GM18508 (cell line): ENCODE measurements around the gene DDX52.
"Not testable (repeated sequence)": the region's sequence is repeated elsewhere in the genome, so short reads cannot be mapped to it uniquely, and the experiment has no call there.

Experiments used
- ATAC-seq: cut with Tn5 transposase; IDR thresholded peaks from one replicate; pipeline ENCODE4 v1.9.1; 2021; ENCODE audit warnings: moderate number of reproducible peaks; ENCODE audit not compliant: insufficient read depth, unreplicated experiment

Gene DDX52

DNA sequence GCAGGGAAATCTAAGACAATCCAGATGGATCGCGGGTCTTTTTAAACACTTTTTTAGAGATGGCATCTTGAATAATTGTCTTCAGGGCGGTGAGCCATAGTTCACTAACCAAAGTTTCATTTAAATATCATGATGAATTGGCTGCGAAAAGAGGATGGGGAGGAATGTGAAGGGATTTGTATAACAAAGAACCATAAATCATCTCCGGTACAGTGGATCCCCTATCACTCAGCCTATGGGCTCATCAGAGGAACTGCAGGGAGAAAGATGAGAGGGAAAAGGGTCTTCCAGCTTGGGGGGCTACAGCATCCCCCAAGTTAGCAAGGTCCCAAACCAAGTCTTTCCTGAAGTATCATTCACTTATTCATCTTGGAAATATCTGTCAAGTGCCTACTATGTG is 16.7 kb upstream of the DDX52 start:
- no peak for ATAC-seq

GRCh38 chr17:37657202-37657601 is 14.0 kb upstream of the DDX52 start:
- no peak for ATAC-seq

DNA sequence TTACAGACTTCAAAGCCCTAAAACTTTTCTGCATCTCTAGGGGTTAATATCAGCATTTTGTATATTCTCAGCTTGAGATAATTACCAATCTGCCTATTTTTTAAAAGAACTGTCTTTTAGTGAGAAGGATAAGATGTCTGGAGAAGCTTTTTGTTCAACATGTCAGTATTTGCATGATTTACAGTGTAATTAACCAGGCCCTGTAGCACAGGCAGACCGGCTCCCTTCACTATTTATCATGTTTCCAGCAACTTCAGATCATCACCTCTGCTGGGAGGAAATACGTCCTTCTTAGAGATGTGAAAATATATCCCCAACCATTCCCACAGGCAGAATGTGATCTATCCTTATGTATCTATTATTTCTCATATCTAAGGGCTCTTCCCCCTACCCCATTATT is 8.6 kb upstream of the DDX52 start:
- ATAC-seq = no peak

GRCh38 chr17:37650419-37651003 is 7.3 kb upstream of the DDX52 start:
- no peak for ATAC-seq

- no peak for ATAC-seq
Measured at GRCh38 chr17:37648555-37648954, 5.3 kb upstream of the DDX52 start.

- ATAC-seq = no peak
Measured at GRCh38 chr17:37647856-37648255, 4.6 kb upstream of the DDX52 start.

DNA sequence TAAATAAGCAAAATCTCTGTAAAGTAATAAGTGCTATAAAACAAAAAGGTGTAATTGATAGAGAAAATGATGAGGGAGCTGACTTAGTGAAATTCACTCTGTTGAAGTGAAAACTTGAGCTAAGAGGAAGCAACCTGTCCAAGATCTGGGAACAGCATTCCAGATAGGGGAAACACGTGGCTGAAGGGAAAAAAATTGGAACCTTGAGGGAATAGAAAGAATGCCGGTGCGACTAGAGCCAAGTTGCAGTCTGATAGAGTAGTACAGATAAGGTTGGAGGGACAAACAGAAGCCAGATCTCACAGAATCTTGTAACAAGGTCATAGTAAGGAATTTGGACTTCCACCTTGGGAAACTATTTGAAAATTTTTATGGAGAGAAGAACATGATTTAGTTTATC is 623 bp upstream of the DDX52 start:
- ATAC-seq = no peak

- no peak for ATAC-seq
Measured at GRCh38 chr17:37642681-37643080, 565 bp downstream of the DDX52 start.

GRCh38 chr17:37640015-37640414 is 3.2 kb downstream of the DDX52 start:
- no peak for ATAC-seq

GRCh38 chr17:37637956-37638355 is 5.3 kb downstream of the DDX52 start:
- ATAC-seq = no peak

DNA sequence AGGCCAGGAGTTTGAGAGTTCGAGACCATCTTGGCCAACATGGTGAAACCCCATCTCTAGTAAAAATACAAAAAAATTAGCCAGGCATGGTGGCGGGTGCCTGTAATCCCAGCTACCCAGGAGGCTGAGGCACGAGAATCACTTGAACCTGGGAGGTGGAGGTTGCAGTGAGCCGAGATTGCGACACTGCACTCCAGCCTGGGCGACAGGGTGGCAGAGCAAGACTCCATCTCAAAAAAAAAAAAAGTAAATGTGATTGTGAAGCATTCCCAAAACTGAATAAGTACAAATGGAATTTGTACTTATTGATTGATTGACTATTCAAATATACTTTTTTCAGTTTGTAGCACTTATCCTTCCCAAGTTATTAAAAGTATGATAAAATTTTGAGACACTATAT is 26.8 kb downstream of the DDX52 start:
- not testable (repeated sequence) for ATAC-seq

DNA sequence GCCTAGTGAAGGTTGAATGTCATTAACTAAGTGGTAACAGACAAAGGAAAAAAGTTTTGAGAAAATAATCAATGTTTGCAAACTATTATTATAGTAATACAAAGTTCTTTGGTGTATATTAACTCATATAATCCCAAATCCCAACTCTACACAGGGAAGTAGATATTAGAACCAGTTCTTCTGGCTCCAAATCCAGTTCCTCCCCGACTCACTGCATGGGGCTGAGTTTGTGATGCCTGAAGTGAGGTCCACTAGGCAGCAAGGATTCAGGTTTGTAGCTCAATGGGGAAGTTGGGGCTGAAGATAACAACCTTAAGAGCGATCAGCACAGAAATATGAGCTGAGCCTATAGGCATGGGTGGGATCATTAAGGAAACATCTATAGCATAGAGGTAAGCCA is 28.4 kb downstream of the DDX52 start:
- ATAC-seq = no peak

DNA sequence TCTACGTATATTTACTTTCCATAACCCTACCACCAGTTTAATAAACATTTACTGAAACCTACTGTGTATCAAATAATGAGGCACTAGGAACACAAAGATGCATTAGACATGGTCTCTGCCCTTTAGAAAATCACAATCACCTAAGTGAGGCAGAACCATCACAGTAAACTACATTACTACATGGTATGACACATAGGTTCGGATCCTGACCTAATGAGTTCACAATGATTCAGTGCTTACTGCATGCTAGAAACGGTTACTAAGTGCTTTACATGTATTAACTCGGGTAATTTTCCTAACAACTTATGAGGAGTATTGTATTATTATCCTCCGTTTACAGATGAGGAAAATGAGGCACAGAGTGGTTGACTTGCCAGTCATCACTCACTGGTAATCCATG is 28.9 kb downstream of the DDX52 start:
- no peak for ATAC-seq

GRCh38 chr17:37610971-37611370 is 32.3 kb downstream of the DDX52 start:
- no peak for ATAC-seq

DNA sequence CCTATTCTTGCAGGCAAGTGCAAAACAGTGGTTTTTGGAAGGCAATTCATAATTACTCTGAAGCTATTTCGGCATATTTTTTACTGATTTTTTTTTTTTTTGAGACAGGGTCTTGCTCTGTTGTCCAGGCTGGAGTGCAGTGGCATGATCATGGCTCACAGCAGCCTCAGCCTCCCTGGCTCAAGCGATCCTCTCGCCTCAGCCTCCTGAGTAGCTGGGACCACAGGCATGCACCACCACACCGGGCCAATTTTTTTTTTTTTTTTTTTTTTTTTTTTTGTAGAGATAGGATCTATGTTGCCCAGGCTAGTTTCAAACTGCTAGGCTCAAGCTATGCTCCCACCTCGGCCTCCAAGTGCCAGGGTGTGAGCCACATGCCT is 33.2 kb downstream of the DDX52 start:
- not testable (repeated sequence) for ATAC-seq

DNA sequence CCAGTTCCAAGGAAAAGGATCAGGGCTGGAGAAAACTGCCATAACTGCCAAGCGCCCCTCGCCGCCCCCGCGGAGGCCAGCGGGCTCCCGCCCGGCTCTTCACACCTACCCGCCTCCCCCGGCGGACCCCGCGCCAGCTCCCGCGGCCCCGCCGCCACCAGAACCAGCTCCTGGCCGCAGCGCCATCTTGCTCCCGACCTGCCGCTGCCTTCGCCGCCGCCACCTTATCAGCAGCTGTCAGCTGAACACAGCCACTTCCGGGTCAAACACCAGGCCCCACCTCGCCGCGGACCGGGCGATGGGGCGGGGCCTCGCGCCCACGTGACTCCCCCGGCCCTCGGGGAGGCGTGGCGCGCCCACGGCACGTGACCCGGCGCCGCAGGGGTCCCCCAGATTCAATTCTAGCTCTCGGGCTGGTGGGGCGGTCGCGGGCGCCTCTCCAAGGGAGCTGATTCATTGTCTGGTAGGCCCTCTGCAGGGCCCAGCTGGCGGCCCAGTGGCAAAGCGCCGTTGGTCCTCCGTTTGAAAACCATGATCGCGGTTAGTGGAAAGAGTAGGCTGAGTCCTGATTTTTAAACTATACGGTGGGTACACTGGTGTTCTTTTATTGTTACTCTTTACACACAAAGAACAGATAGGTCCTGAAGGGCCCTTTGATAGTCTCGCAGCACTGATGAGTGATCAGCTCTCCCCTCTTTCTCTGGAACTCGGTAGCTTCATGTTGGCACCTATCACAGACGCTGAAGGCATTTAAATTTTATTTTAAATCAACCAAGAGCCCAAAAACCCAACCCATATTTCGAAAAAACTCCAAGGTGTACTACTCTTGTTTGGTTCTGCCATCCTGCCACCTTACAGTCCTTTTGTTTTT is 33.8 kb downstream of the DDX52 start, which contains the start of gene SYNRG:
TSS of gene SYNRG (minus strand) at position 249 of the 871 bp plus-strand sequence. CDS start at position 186, 63 bp downstream.
- ATAC-seq = no peak

GRCh38 chr17:37608351-37609169 is 34.7 kb downstream of the DDX52 start:
- no peak for ATAC-seq

- no peak for ATAC-seq
Measured at GRCh38 chr17:37607637-37608331, 35.5 kb downstream of the DDX52 start.

GRCh38 chr17:37605813-37606505 is 37.3 kb downstream of the DDX52 start:
- ATAC-seq = no peak

DNA sequence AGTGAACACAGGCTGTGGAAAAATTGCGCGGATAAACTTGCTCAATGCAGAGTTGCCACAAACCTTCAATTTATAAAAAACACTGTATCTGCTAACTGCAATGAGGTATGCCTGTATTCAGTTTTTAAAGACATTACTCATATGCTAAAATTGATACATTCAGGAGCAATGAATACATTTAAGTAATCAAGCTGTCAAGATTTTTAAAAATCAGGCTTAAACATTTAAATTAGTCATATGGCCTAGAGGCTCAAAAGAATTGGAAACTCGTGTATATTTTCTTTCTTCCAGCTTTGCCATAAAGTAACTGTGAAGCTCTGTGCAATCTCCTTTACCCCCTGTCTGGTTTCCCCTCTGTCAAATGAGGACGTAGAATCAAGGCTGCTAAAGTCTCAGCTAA is 38.2 kb downstream of the DDX52 start:
- ATAC-seq = no peak
